ENCODE measurements around the gene TEKT2.

GRCh38 chr1:36055706-36056105 lies 28.2 kb upstream of the TEKT2 start:
- TF ChIP-seq YY1 (tag by site-specific recombination; IDR thresholded peaks at IDR 0.05) (no peak), KLF16 (tag by site-specific recombination; IDR thresholded peaks at IDR 0.05) (no peak), CTCF (tag by site-specific recombination; IDR thresholded peaks at IDR 0.05) (no peak), ZNF10 (tag by site-specific recombination; IDR thresholded peaks at IDR 0.05) (no peak), ZNF24 (tag by site-specific recombination; IDR thresholded peaks at IDR 0.05) (no peak), ZNF274 (IDR thresholded peaks at IDR 0.05; ENCODE audit: low read length) (no peak), ZNF274 (tag by site-specific recombination; IDR thresholded peaks at IDR 0.05; ENCODE audit: borderline replicate concordance) (no peak), ZFP69B (tag by site-specific recombination; IDR thresholded peaks at IDR 0.05) (no peak), ZFP3 (tag by site-specific recombination; IDR thresholded peaks at IDR 0.05; ENCODE audit: low read depth) (no peak), KLF7 (tag by site-specific recombination; IDR thresholded peaks at IDR 0.05; ENCODE audit: borderline replicate concordance) (no peak), PBX3 (CRISPR knock-in tag; IDR thresholded peaks at IDR 0.05) (no peak), IKZF3 (tag by site-specific recombination; IDR thresholded peaks at IDR 0.05) (no peak)

Data from HEK293 (cell line).